ENCODE measurements around the gene MLLT10.

Gene MLLT10

GRCh38 chr10:21515361-21516241 lies 18.4 kb upstream of the MLLT10 start:
- no peak overlapping the region for H3K9ac ChIP-seq
- H4K20me1 ChIP-seq, result peaks cover 98% of the 10 kb centered on the region
- no peak for TF ChIP-seq Cebpa-rat (IDR thresholded peaks at IDR 0.05)
- no peak overlapping the region for H3K4me2 ChIP-seq
- H3K36me3 ChIP-seq, result no peaks in the 10 kb centered on the region
- peaks cover 6% of the 10 kb centered on the region for H3K4me1 ChIP-seq
- H3K9me3 ChIP-seq, result no peaks in the 10 kb centered on the region
- H3K4me3 ChIP-seq, result no peak overlapping the region
- H3K27ac ChIP-seq, result no peak overlapping the region
- H3K27me3 ChIP-seq, result peaks cover 100% of the 10 kb centered on the region

DNA sequence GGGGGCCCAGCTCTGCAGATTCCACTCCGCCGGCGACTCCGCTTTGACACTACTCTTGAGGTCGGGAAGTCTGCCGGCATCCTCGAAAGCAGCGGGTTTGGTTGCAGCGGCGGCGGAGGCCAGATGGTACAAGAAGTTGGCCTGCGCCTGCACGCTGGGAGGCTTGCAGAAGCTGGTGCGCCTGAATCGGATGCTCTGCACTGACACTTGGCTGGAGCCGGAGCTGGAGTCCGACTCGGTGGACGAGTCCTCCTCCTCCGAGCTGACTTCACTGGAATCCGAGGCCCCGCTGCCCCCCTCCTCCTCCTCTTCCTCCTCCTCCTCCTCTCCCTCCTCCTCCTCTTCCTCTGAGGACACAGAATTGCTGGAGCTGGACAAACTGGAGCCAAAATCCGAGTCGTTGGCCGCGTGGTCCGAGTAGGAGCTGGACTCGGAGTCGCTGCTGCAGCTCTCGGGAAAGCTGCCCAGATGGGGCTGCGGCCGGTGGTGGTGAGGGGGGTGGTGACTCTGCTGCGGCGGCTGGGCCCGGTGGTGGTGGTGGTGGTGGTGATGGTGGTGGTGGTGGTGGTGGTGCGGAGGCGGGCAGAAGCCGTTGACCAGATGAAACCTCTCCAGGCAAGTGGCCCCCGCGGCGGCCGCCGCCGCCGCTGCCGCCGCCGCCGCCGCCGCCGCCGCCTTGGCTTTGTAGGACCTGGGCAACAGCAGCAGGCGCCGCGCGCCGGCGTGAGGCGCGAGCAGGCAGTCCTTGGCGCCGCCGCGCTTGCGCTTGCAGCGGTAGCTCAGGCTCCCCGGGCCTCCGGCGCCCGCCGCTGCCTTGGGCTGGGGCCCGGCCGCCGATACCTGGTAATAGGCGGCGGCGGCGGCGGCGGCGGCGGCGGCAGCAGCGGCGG lies 17.5 kb upstream of the MLLT10 start:
- no peaks in the 10 kb centered on the region for H3K36me3 ChIP-seq
- no peak overlapping the region for H3K27ac ChIP-seq
- H3K4me2 ChIP-seq, result peak overlapping the region; percentile 72
- H3K9me3 ChIP-seq, result no peaks in the 10 kb centered on the region
- peaks cover 98% of the 10 kb centered on the region for H4K20me1 ChIP-seq
- H3K9ac ChIP-seq, result no peak overlapping the region
- peaks cover 6% of the 10 kb centered on the region for H3K4me1 ChIP-seq
- no peak for TF ChIP-seq Cebpa-rat (IDR thresholded peaks at IDR 0.05)
- H3K4me3 ChIP-seq, result peak overlapping the region; percentile 49
- H3K27me3 ChIP-seq, result peaks cover 100% of the 10 kb centered on the region

DNA sequence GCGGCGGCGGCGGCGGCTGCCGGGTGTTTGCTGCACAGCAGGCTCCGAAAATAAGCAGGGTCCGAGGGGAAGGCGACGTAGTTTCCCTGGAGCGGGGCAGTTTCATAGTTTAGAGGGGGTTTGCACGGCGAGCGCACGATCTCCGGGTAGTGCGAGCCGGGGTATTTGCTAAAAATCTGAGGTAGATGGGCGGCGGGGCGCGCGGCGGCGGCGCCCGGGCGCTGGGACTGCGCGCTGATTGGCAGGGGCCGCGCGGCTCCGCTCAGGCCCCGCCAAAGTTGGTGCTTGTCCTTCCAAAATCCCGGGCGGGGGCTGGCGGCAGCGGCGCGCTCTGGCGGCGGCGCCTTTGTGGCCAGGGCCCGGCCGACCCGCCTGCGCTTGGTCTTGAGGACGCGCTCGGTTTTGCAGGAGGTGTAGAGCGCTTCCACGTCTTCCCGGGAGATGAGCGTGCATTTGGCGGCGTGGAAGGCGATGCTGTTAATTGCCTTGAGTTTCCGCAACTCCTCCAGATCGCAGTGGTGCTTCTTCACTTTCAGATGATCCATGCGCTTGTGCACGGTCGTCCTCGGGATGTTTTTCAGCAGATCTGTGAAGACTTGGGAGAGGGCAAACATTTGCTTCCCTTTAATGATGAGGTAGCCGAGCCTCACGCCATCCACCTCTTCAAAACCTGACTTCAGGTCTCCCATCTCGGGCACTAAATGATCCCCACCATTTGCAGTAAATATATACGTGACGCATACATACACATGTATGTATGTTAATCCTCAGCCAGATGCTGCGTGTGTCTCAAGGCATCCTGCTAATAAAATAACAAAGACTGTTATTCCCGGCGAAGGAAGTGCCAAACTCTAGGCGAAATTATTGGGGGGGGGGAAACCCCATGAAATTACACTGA lies 16.6 kb upstream of the MLLT10 start:
- H3K9ac ChIP-seq, result no peak overlapping the region
- no peaks in the 10 kb centered on the region for H3K36me3 ChIP-seq
- peaks cover 95% of the 10 kb centered on the region for H4K20me1 ChIP-seq
- H3K4me3 ChIP-seq, result peak overlapping the region; percentile 49
- TF ChIP-seq Cebpa-rat (IDR thresholded peaks at IDR 0.05), result no peak
- H3K9me3 ChIP-seq, result no peaks in the 10 kb centered on the region
- no peak overlapping the region for H3K27ac ChIP-seq
- H3K4me2 ChIP-seq, result peak overlapping the region; percentile 72
- H3K27me3 ChIP-seq, result peaks cover 100% of the 10 kb centered on the region
- H3K4me1 ChIP-seq, result peaks cover 6% of the 10 kb centered on the region

DNA sequence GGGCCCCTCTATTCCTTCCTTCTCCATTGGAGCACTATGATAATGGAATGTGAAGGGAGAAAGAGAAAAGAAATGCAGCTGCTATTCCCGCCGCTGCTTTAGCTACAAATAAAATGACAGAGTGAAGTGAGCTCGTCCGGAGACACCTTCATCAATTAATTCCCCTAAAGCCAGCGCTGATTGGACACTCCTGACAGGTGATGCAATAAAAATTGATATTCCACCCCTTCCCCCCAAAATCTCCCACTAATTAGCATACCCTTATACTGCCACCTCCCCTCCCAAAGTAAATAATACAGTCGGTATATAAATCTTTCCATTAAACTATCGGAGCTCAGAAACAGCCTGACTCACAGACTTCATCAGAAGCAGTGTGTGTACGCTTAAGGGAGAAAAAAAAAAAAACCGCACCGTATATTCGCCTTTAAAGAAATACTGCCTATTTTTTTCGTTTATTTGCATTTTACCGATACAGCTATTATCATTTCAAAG lies 15.8 kb upstream of the MLLT10 start:
- H3K36me3 ChIP-seq, result no peaks in the 10 kb centered on the region
- peaks cover 100% of the 10 kb centered on the region for H3K27me3 ChIP-seq
- no peaks in the 10 kb centered on the region for H3K9me3 ChIP-seq
- no peak overlapping the region for H3K27ac ChIP-seq
- H3K9ac ChIP-seq, result no peak overlapping the region
- H4K20me1 ChIP-seq, result peaks cover 95% of the 10 kb centered on the region
- peaks cover 6% of the 10 kb centered on the region for H3K4me1 ChIP-seq
- H3K4me2 ChIP-seq, result no peak overlapping the region
- TF ChIP-seq Cebpa-rat (IDR thresholded peaks at IDR 0.05), result no peak
- H3K4me3 ChIP-seq, result no peak overlapping the region

GRCh38 chr10:21518641-21519396 lies 15.2 kb upstream of the MLLT10 start:
- Histone ChIP-seq H3K9ac (no peak overlapping the region), H3K27ac (no peak overlapping the region), H3K4me2 (no peak overlapping the region), H3K4me3 (no peak overlapping the region), H3K36me3 (no peaks in the 10 kb centered on the region), H3K4me1 (peaks cover 6% of the 10 kb centered on the region), H3K9me3 (no peaks in the 10 kb centered on the region), H4K20me1 (peaks cover 95% of the 10 kb centered on the region), H3K27me3 (peaks cover 100% of the 10 kb centered on the region)
- TF ChIP-seq Cebpa-rat (IDR thresholded peaks at IDR 0.05), result no peak

DNA sequence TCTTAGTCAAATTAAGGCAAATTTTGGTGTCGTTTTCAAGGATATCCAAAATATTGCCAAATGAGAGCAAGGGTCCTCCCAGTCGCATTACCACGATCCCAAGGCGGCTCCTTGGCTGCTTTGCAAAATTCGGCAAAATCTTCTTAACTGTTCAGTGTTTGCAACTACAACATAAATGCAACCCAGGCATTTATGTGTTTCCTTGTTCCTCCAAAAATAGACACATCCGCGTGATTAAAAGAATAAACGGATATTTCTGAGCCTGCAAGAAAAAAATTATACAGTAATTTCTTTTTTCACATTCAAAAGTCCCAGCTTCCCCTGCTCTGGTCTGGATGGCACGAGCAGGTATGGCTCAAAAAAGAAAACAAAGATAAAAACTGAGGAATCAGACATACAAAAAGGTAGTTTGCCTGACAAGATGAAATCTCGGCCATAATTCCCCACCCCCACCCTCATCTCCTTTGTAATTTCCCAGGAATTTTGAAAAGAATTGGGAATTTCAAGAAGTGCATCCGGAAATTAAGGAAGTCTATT lies 14.6 kb upstream of the MLLT10 start:
- Histone ChIP-seq H3K36me3 (no peaks in the 10 kb centered on the region), H3K27me3 (peaks cover 100% of the 10 kb centered on the region), H3K4me2 (no peak overlapping the region), H3K27ac (no peak overlapping the region), H3K9me3 (no peaks in the 10 kb centered on the region), H3K4me3 (no peak overlapping the region), H3K4me1 (peaks cover 6% of the 10 kb centered on the region), H3K9ac (no peak overlapping the region), H4K20me1 (peaks cover 95% of the 10 kb centered on the region)
- TF ChIP-seq Cebpa-rat (IDR thresholded peaks at IDR 0.05), result no peak

DNA sequence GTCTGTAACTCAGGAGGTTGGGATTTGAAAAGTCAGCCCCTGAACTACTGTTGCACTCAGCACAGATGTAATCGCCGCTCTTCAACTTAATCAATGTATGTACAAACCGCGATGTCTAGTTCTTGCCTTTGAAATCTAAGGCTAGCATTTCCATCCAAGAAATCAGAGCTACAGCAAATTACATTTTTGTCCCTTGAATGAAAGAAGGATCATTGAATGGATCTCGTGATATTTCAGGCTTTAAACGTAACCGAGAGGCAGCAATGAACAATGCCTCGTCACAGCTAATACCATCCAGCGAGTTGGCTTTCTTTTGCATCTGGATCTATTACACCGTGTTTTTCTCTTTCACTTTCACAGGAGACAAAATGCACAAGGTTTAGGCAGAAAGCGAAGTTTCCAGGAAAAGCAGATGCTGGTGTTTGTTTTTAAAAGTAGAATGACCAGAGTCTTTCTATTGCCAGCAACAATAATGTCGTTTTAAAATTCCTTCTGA lies 14.0 kb upstream of the MLLT10 start:
- Histone ChIP-seq H3K4me1 (peaks cover 6% of the 10 kb centered on the region), H3K4me2 (no peak overlapping the region), H3K27ac (no peak overlapping the region), H3K9ac (no peak overlapping the region), H4K20me1 (peaks cover 95% of the 10 kb centered on the region), H3K9me3 (no peaks in the 10 kb centered on the region), H3K36me3 (no peaks in the 10 kb centered on the region), H3K27me3 (peaks cover 100% of the 10 kb centered on the region), H3K4me3 (no peak overlapping the region)
- no peak for TF ChIP-seq Cebpa-rat (IDR thresholded peaks at IDR 0.05)

DNA sequence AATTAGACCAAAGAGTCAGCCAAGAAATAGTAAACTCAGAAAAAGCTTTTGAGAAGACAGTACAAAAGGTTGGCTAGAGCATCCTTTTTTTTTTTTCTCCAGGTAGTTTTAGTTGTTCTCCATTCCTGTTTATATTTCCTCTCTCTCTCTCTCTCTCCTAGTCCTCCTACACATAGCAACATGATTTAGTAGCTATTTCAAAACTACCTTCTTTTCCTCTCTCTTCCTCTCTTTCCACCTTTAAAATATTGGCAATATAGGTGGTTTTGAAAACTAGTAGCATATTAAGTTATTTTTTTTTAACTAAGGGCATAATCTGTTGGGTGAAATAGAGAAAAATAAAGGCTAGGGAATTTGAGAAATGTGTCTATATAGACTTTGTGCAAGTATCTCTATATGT lies 13.5 kb upstream of the MLLT10 start:
- TF ChIP-seq Cebpa-rat (IDR thresholded peaks at IDR 0.05), result no peak
- H4K20me1 ChIP-seq, result peaks cover 95% of the 10 kb centered on the region
- peaks cover 6% of the 10 kb centered on the region for H3K4me1 ChIP-seq
- H3K27ac ChIP-seq, result no peak overlapping the region
- no peak overlapping the region for H3K9ac ChIP-seq
- no peaks in the 10 kb centered on the region for H3K9me3 ChIP-seq
- peaks cover 100% of the 10 kb centered on the region for H3K27me3 ChIP-seq
- no peak overlapping the region for H3K4me3 ChIP-seq
- H3K4me2 ChIP-seq, result no peak overlapping the region
- no peaks in the 10 kb centered on the region for H3K36me3 ChIP-seq
